Kidney (tissue), 14 donors: ENCODE measurements around the gene CEP135. TPM values are rescaled to one million over a fixed set of nuclear protein-coding genes. Genes with fewer than 3 reads are reported as not detected.

ENCODE experiments used
- DNase-seq, 5 donors: peaks; one replicate each; pipeline ENCODE4 v3.0.0-alpha.2; 2013 to 2020
- FAIRE-seq: peaks from 2 replicates; lab custom pipeline; 2012; peaks lifted over from hg19 to GRCh38; lab: Jason Lieb, UNC
- H3K27ac ChIP-seq, 2 donors: one replicate each; pipeline ENCODE4 v1.7.0; 2013; ENCODE audit warnings: low read depth in 2 of 2, low read length in 2 of 2, inconsistent platforms in 1 of 2
- H3K27me3 ChIP-seq: one replicate; pipeline ENCODE4 v1.7.1; 2013; ENCODE audit warnings: low read length, inconsistent platforms; ENCODE audit not compliant: control insufficient read depth, insufficient read depth
- H3K36me3 ChIP-seq, 3 donors: one replicate each; pipeline versions ENCODE4 v1.7.0 to v1.7.1; 2013; ENCODE audit warnings: low read length in 3 of 3, control low read depth in 1 of 3, inconsistent platforms in 1 of 3; ENCODE audit not compliant: insufficient read depth in 3 of 3, control insufficient read depth in 2 of 3
- H3K4me1 ChIP-seq, 3 donors: one replicate each; pipeline versions ENCODE4 v1.7.0 to v1.7.1; 2013; ENCODE audit warnings: low read length in 3 of 3, inconsistent platforms in 1 of 3, low read depth in 1 of 3; ENCODE audit not compliant: control insufficient read depth in 2 of 3, insufficient read depth in 2 of 3
- H3K4me3 ChIP-seq, 3 donors: one replicate each; pipeline versions ENCODE4 v1.7.0 to v1.8.1; 2013; ENCODE audit warnings: low read length in 3 of 3, control low read depth in 1 of 3, inconsistent platforms in 1 of 3
- H3K9ac ChIP-seq, 3 donors: one replicate each; pipeline versions ENCODE4 v1.7.0 to v1.7.1; 2013; ENCODE audit warnings: low read length in 3 of 3, control low read depth in 1 of 3, inconsistent platforms in 1 of 3
- H3K9me3 ChIP-seq, 3 donors: one replicate each; pipeline versions ENCODE4 v1.7.0 to v1.7.1; 2013; ENCODE audit warnings: low read length in 3 of 3, control low read depth in 1 of 3, inconsistent platforms in 1 of 3; ENCODE audit not compliant: control insufficient read depth in 2 of 3, insufficient read depth in 1 of 3
- intact Hi-C: fragments of 100-400 bp; cut with DNase I; formaldehyde crosslinking; loops from one replicate; pipeline ENCODE4 v1.11.1; 2022
- polyA plus RNA-seq: library from polyadenylated mRNA; stranded (reverse); fragments of 350-450 nt; fragmentation: Illumina TruSeq; extraction: RNeasy Lipid Tissue Mini Kit (QIAGEN cat#74804); gene quantifications from one replicate; pipeline ENCODE4 v1.2.3, GENCODE V29; 2014; ENCODE audit warnings: low read depth, low replicate concordance; ENCODE audit not compliant: insufficient read depth
- total RNA-seq: library from RNA; stranded (reverse); fragmentation: NEBNext Ultra II Directional; extraction: Animal tissue kit (Norgen Biotek cat#: 25700); gene quantifications from one replicate; pipeline ENCODE4 v1.2.1, GENCODE V29; 2021
- TF ChIP-seq, protein P1 (sequence below): IDR thresholded peaks from 3 replicates; pipeline ENCODE4 v1.5.1; 2012; ENCODE audit warnings: mild to moderate bottlenecking, moderate library complexity, borderline replicate concordance; ENCODE audit not compliant: insufficient read depth; ENCODE audit errors: extremely low read depth
- donor health status: control.
- donor health status: control.
- donor health status: control.
- donor health status: control.
- donor health status: control.
- donor health status: DM: yes; HTN: yes; CAD: no.
- donor health status: Normal renal cell carcinoma (clear cell type).

CEP135 gene
- total and polyA plus RNA-seq, 2 donors from 2014 or later, result 2.3 to 9.2 TPM

GRCh38 chr4:55925241-55925640, 23.5 kb upstream of the CEP135 start:
- FAIRE-seq (no peak), DNase-seq (no peak)
- H3K27ac ChIP-seq, result no peak overlapping the region
- H3K9me3 ChIP-seq, result peaks cover 0 to 6% (median 0%) of the 10 kb centered on the region in 3 donors
- TF ChIP-seq, protein P1, sequence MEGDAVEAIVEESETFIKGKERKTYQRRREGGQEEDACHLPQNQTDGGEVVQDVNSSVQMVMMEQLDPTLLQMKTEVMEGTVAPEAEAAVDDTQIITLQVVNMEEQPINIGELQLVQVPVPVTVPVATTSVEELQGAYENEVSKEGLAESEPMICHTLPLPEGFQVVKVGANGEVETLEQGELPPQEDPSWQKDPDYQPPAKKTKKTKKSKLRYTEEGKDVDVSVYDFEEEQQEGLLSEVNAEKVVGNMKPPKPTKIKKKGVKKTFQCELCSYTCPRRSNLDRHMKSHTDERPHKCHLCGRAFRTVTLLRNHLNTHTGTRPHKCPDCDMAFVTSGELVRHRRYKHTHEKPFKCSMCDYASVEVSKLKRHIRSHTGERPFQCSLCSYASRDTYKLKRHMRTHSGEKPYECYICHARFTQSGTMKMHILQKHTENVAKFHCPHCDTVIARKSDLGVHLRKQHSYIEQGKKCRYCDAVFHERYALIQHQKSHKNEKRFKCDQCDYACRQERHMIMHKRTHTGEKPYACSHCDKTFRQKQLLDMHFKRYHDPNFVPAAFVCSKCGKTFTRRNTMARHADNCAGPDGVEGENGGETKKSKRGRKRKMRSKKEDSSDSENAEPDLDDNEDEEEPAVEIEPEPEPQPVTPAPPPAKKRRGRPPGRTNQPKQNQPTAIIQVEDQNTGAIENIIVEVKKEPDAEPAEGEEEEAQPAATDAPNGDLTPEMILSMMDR, result no peak
- intact Hi-C loops, result no loop called here
- no peak overlapping the region for H3K4me3 ChIP-seq
- H3K27me3 ChIP-seq, result no peaks in the 10 kb centered on the region
- peaks cover 0 to 3% (median 0%) of the 10 kb centered on the region in 3 donors for H3K4me1 ChIP-seq
- H3K9ac ChIP-seq, result no peak overlapping the region
- no peaks in the 10 kb centered on the region for H3K36me3 ChIP-seq

DNA sequence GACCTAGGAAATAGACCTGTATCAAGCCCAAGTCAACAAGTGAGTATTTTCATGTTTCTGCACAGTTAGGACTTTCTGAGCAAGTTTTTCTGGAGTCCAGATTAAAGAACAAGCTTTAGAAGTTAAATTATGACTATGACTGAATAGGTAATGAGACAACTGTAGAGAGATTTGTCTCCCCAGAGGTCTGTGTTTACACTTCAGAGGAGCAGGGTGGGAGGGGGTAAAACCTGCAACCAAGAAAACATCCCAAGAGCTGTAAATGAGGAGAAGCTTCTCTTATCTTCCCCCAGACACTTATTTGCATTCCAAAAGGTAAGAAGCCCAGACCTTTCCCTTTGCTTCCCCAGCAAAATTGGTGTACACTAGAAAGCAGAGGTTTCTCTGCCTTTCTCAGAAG, 22.1 kb upstream of the CEP135 start:
- intact Hi-C loops, result no loop called here
- peak overlapping the region in 1 of 3 donors; percentile 48 for H3K4me3 ChIP-seq
- peak overlapping the region in 1 of 2 donors; percentile 43 for H3K27ac ChIP-seq
- peaks cover 0 to 6% (median 0%) of the 10 kb centered on the region in 3 donors for H3K9me3 ChIP-seq
- FAIRE-seq, result no peak
- DNase-seq, result peak in 1 of 5 donors; percentile 7
- H3K27me3 ChIP-seq, result no peaks in the 10 kb centered on the region
- TF ChIP-seq, protein P1, result no peak
- no peak overlapping the region for H3K9ac ChIP-seq
- peaks cover 0 to 3% (median 0%) of the 10 kb centered on the region in 3 donors for H3K4me1 ChIP-seq
- no peaks in the 10 kb centered on the region for H3K36me3 ChIP-seq

GRCh38 chr4:55927803-55928437, 20.8 kb upstream of the CEP135 start:
- Histone ChIP-seq H3K4me3 (peak overlapping the region in 1 of 3 donors; percentile 27), H3K9ac (no peak overlapping the region), H3K36me3 (no peaks in the 10 kb centered on the region), H3K4me1 (peaks cover 0 to 3% (median 0%) of the 10 kb centered on the region in 3 donors), H3K27ac (peak overlapping the region in 1 of 2 donors; percentile 36), H3K27me3 (no peaks in the 10 kb centered on the region), H3K9me3 (peaks cover 0 to 6% (median 0%) of the 10 kb centered on the region in 3 donors)
- DNase-seq, result peak in 1 of 5 donors; percentile 9
- TF ChIP-seq, protein P1, result no peak
- intact Hi-C loops, result no loop called here
- FAIRE-seq, result no peak

GRCh38 chr4:55928846-55929245, 19.9 kb upstream of the CEP135 start:
- no peak for FAIRE-seq
- DNase-seq, result no peak
- Histone ChIP-seq H3K27ac (no peak overlapping the region), H3K27me3 (no peaks in the 10 kb centered on the region), H3K9ac (no peak overlapping the region), H3K4me1 (peaks cover 0 to 3% (median 0%) of the 10 kb centered on the region in 3 donors), H3K9me3 (peaks cover 0 to 9% (median 0%) of the 10 kb centered on the region in 3 donors), H3K36me3 (no peaks in the 10 kb centered on the region), H3K4me3 (peak overlapping the region in 1 of 3 donors; percentile 27)
- intact Hi-C loops, result no loop called here
- TF ChIP-seq, protein P1, result no peak
